SU-DHL-6 (cell line): ENCODE results near the gene TBX5.

ENCODE experiments used
- H2AFZ ChIP-seq: fragments of 200-600 bp; sonication (generic); 2 replicates; pipeline ENCODE4 v1.6.1; 2014; ENCODE audit warnings: low read depth, mild to moderate bottlenecking, moderate library complexity, mixed read lengths, antibody characterized with exemption, low read length; ENCODE audit not compliant: severe bottlenecking
- H3F3A ChIP-seq: fragments of 200-600 bp; shearing (Covaris generic); 2 replicates; pipeline ENCODE4 v1.6.0; 2016; ENCODE audit warnings: antibody characterized with exemption, mild to moderate bottlenecking; ENCODE audit not compliant: insufficient read depth
- H3K27ac ChIP-seq: fragments of 200-600 bp; sonication (generic); 2 replicates; pipeline ENCODE4 v1.5.1; 2016; ENCODE audit warnings: low read depth, mild to moderate bottlenecking, low read length, moderate library complexity, mixed read lengths
- H3K27me3 ChIP-seq: fragments of 200-600 bp; sonication (generic), shearing (Covaris generic); 2 replicates; pipeline ENCODE4 v1.6.0; 2014; ENCODE audit warnings: mild to moderate bottlenecking, low read length
- H3K36me3 ChIP-seq: fragments of 200-600 bp; sonication (generic); 2 replicates; pipeline ENCODE4 v1.6.1; 2014; ENCODE audit warnings: mild to moderate bottlenecking, low read length, mixed read lengths
- H3K4me2 ChIP-seq: fragments of 300-600, 200-600 bp; shearing (Covaris generic), sonication (generic); 2 replicates; pipeline ENCODE4 v1.6.0; 2014; ENCODE audit warnings: low read length, low read depth, mild to moderate bottlenecking; ENCODE audit not compliant: poor library complexity, severe bottlenecking
- H3K4me3 ChIP-seq: fragments of 200-600 bp; sonication (generic); 2 replicates; pipeline ENCODE4 v1.5.1; 2014; ENCODE audit warnings: antibody characterized with exemption, low read length, mild to moderate bottlenecking, mixed read lengths; ENCODE audit not compliant: insufficient read depth, poor library complexity, severe bottlenecking
- H3K79me2 ChIP-seq: fragments of 200-600 bp; sonication (generic); 2 replicates; pipeline ENCODE4 v1.6.1; 2014; ENCODE audit warnings: mild to moderate bottlenecking, low read length, moderate library complexity; ENCODE audit not compliant: insufficient read depth
- H3K9ac ChIP-seq: fragments of 200-600 bp; sonication (generic); 2 replicates; pipeline ENCODE4 v1.7.0; 2014; ENCODE audit warnings: mild to moderate bottlenecking, low read length
- H3K9me2 ChIP-seq: fragments of 200-600 bp; sonication (generic); replicated peaks from 2 replicates; pipeline ENCODE4 v1.6.1; 2014; ENCODE audit warnings: low read length; ENCODE audit not compliant: insufficient read depth
- H3K9me3 ChIP-seq: fragments of 200-600 bp; sonication (generic); 2 replicates; pipeline ENCODE4 v1.6.1; 2014; ENCODE audit warnings: low read length, mixed read lengths; ENCODE audit not compliant: insufficient read depth
- H4K20me1 ChIP-seq: fragments of 200-600 bp; sonication (generic); 2 replicates; pipeline ENCODE4 v1.6.1; 2014; ENCODE audit warnings: low read depth, mild to moderate bottlenecking, antibody characterized with exemption, low read length, moderate library complexity, mixed read lengths
- CTCF ChIP-seq: fragments of 200-600 bp; sonication (generic); IDR thresholded peaks from one replicate; pipeline ENCODE4 v1.5.1; 2017; ENCODE audit warnings: antibody characterized with exemption, mild to moderate bottlenecking, low read length, moderate library complexity; ENCODE audit not compliant: insufficient read depth, poor library complexity, severe bottlenecking
- EZH2phosphoT487 ChIP-seq: fragments of 200-600 bp; sonication (generic), shearing (Covaris generic); conservative IDR thresholded peaks from 2 replicates; pipeline ENCODE4 v1.6.1; 2018; ENCODE audit warnings: mild to moderate bottlenecking, antibody characterized with exemption, low read length, moderate library complexity, mixed read lengths

TBX5 gene

GRCh38 chr12:114328292-114328691 is 77.7 kb downstream of the TBX5 start:
- H3K9me2 ChIP-seq: no peaks in the 10 kb centered on the region
- no peaks in the 10 kb centered on the region for H3K9me3 ChIP-seq
- H3K36me3 ChIP-seq: no peaks in the 10 kb centered on the region
- no peaks in the 10 kb centered on the region for H3K27me3 ChIP-seq
- no peaks in the 10 kb centered on the region for H3F3A ChIP-seq
- H3K4me2 ChIP-seq: no peak overlapping the region
- no peak overlapping the region for H2AFZ ChIP-seq
- no peak overlapping the region for H3K27ac ChIP-seq
- H3K4me3 ChIP-seq: no peak overlapping the region
- no peaks in the 10 kb centered on the region for H4K20me1 ChIP-seq
- H3K9ac ChIP-seq: no peak overlapping the region
- no peaks in the 10 kb centered on the region for H3K79me2 ChIP-seq
- TF ChIP-seq EZH2phosphoT487: no peak
- no peak for TF ChIP-seq CTCF

- no peak overlapping the region for H3K9ac ChIP-seq
Observed at GRCh38 chr12:114327765-114328164, 78.2 kb downstream of the TBX5 start.

GRCh38 chr12:114321524-114321923 is 84.4 kb downstream of the TBX5 start:
- Histone ChIP-seq H3K4me3 (no peak overlapping the region), H2AFZ (no peak overlapping the region), H3K9me3 (no peaks in the 10 kb centered on the region), H3K27me3 (no peaks in the 10 kb centered on the region), H3K9ac (no peak overlapping the region), H3K79me2 (no peaks in the 10 kb centered on the region), H4K20me1 (no peaks in the 10 kb centered on the region), H3K4me2 (no peak overlapping the region), H3K27ac (no peak overlapping the region), H3K36me3 (no peaks in the 10 kb centered on the region), H3F3A (no peaks in the 10 kb centered on the region), H3K9me2 (no peaks in the 10 kb centered on the region)
- TF ChIP-seq EZH2phosphoT487 (no peak), CTCF (no peak)

More at GRCh38 chr12:114327765-114328164, 78.2 kb downstream of the TBX5 start:
- H3K4me2 ChIP-seq: no peak overlapping the region
- H3K27me3 ChIP-seq: no peaks in the 10 kb centered on the region
- TF ChIP-seq EZH2phosphoT487 (no peak), CTCF (no peak)
- no peak overlapping the region for H3K27ac ChIP-seq
- H3K79me2 ChIP-seq: no peaks in the 10 kb centered on the region
- no peaks in the 10 kb centered on the region for H3K9me2 ChIP-seq
- no peaks in the 10 kb centered on the region for H3F3A ChIP-seq
- H3K36me3 ChIP-seq: no peaks in the 10 kb centered on the region
- no peaks in the 10 kb centered on the region for H4K20me1 ChIP-seq
- H3K4me3 ChIP-seq: no peak overlapping the region
- H2AFZ ChIP-seq: no peak overlapping the region
- H3K9me3 ChIP-seq: no peaks in the 10 kb centered on the region
